OCI-LY3 (cell line): ENCODE measurements around the gene PTPRC.
A peak's percentile ranks its signal among the peaks of the same experiment; 100 is the strongest.

Experiments used
- H2AFZ ChIP-seq: fragments of 200-600, 300-600 bp; shearing (Covaris generic); 2 replicates; pipeline ENCODE4 v1.6.0; 2014; ENCODE audit warnings: antibody characterized with exemption, low read depth, low read length
- H3K27ac ChIP-seq: fragments of 200-600, 300-600 bp; sonication (generic); 2 replicates; pipeline ENCODE4 v1.5.1; 2014; ENCODE audit warnings: mild to moderate bottlenecking, low read length, moderate library complexity, mixed read lengths
- H3K27me3 ChIP-seq: fragments of 200-600, 300-600 bp; sonication (generic); 2 replicates; pipeline ENCODE4 v1.6.1; 2014; ENCODE audit warnings: low read depth, low read length, mixed read lengths
- H3K36me3 ChIP-seq: fragments of 200-600, 300-600 bp; sonication (generic); replicated peaks from 2 replicates; pipeline ENCODE3; 2014; ENCODE audit warnings: low read depth, low read length, mixed read lengths
- H3K4me1 ChIP-seq: fragments of 300-600, 200-600 bp; sonication (generic); 2 replicates; pipeline ENCODE4 v1.6.1; 2014; ENCODE audit warnings: low read length, mixed read lengths
- H3K4me2 ChIP-seq: fragments of 200-600, 300-600 bp; sonication (generic); 2 replicates; pipeline ENCODE4 v1.6.1; 2014; ENCODE audit warnings: low read length, mixed read lengths
- H3K4me3 ChIP-seq: fragments of 300-600, 200-600 bp; sonication (generic); 2 replicates; pipeline ENCODE4 v1.5.1; 2014; ENCODE audit warnings: antibody characterized with exemption, mild to moderate bottlenecking, low read length, moderate library complexity
- H3K79me2 ChIP-seq: fragments of 300-600, 200-600 bp; shearing (Covaris generic); 2 replicates; pipeline ENCODE4 v1.6.1; 2014; ENCODE audit warnings: mild to moderate bottlenecking, low read length, mixed read lengths
- H3K9ac ChIP-seq: fragments of 300-600, 200-600 bp; shearing (Covaris generic); 2 replicates; pipeline ENCODE4 v1.6.0; 2014; ENCODE audit warnings: mild to moderate bottlenecking, low read length, moderate library complexity
- H3K9me3 ChIP-seq: fragments of 200-600, 300-600 bp; shearing (Covaris generic); 2 replicates; pipeline ENCODE4 v1.6.1; 2014; ENCODE audit warnings: low read length, mixed read lengths; ENCODE audit not compliant: insufficient read depth
- H4K20me1 ChIP-seq: fragments of 200-600, 300-600 bp; sonication (generic); 2 replicates; pipeline ENCODE4 v1.6.1; 2016; ENCODE audit warnings: low read length, mixed read lengths; ENCODE audit not compliant: insufficient read depth
- CTCF ChIP-seq: fragments of 200-600, 300-600 bp; sonication (generic); IDR thresholded peaks from 2 replicates; pipeline ENCODE4 v1.5.1; 2014; ENCODE audit warnings: antibody characterized with exemption, low read length, low read depth
- EZH2phosphoT487 ChIP-seq: fragments of 200-600 bp; shearing (Covaris generic); IDR thresholded peaks from 2 replicates; pipeline ENCODE4 v1.6.1; 2018; ENCODE audit warnings: antibody characterized with exemption, mixed run types, low read depth

PTPRC gene

GRCh38 chr1:198607714-198608113, 31.1 kb upstream of the PTPRC start:
- Histone ChIP-seq H3K27ac (no peak overlapping the region), H3K79me2 (no peaks in the 10 kb centered on the region), H3K9me3 (peaks cover 6% of the 10 kb centered on the region; the same call in 1 of the 2 replicates), H4K20me1 (no peaks in the 10 kb centered on the region), H3K4me2 (no peak overlapping the region), H3K4me3 (no peak overlapping the region), H3K9ac (no peak overlapping the region), H3K36me3 (peaks cover 5% of the 10 kb centered on the region), H3K4me1 (peaks cover 12% of the 10 kb centered on the region), H2AFZ (no peak overlapping the region), H3K27me3 (no peaks in the 10 kb centered on the region)
- TF ChIP-seq CTCF (no peak), EZH2phosphoT487 (no peak)

- Histone ChIP-seq H3K9me3 (no peaks in the 10 kb centered on the region), H3K27ac (no peak overlapping the region), H3K4me2 (no peak overlapping the region), H3K4me1 (peaks cover 5% of the 10 kb centered on the region), H3K36me3 (no peaks in the 10 kb centered on the region), H4K20me1 (no peaks in the 10 kb centered on the region), H3K27me3 (no peaks in the 10 kb centered on the region), H3K79me2 (no peaks in the 10 kb centered on the region), H2AFZ (no peak overlapping the region), H3K9ac (no peak overlapping the region), H3K4me3 (no peak overlapping the region)
- no peak for TF ChIP-seq EZH2phosphoT487
- no peak for TF ChIP-seq CTCF
Observed at GRCh38 chr1:198610362-198610761, 28.5 kb upstream of the PTPRC start.

GRCh38 chr1:198611219-198611618, 27.6 kb upstream of the PTPRC start:
- Histone ChIP-seq H4K20me1 (no peaks in the 10 kb centered on the region), H3K79me2 (no peaks in the 10 kb centered on the region), H3K9me3 (no peaks in the 10 kb centered on the region), H3K27me3 (no peaks in the 10 kb centered on the region), H3K36me3 (no peaks in the 10 kb centered on the region), H3K27ac (no peak overlapping the region), H2AFZ (no peak overlapping the region), H3K9ac (no peak overlapping the region), H3K4me3 (no peak overlapping the region), H3K4me1 (peaks cover 4% of the 10 kb centered on the region; the same call in 1 of the 2 replicates), H3K4me2 (no peak overlapping the region)
- TF ChIP-seq EZH2phosphoT487, result no peak
- TF ChIP-seq CTCF, result no peak

GRCh38 chr1:198612471-198613260, 26.2 kb upstream of the PTPRC start:
- Histone ChIP-seq H3K4me3 (no peak overlapping the region), H3K27me3 (no peaks in the 10 kb centered on the region), H3K36me3 (no peaks in the 10 kb centered on the region), H3K9ac (no peak overlapping the region), H3K9me3 (no peaks in the 10 kb centered on the region), H3K4me1 (peaks cover 4% of the 10 kb centered on the region; the same call in 1 of the 2 replicates), H2AFZ (0 out of 2 replicates have a peak overlapping the region, but pooled peaks have one; percentile 43), H4K20me1 (no peaks in the 10 kb centered on the region), H3K4me2 (no peak overlapping the region), H3K79me2 (no peaks in the 10 kb centered on the region), H3K27ac (no peak overlapping the region)
- no peak for TF ChIP-seq CTCF
- no peak for TF ChIP-seq EZH2phosphoT487
